Fibroblast of pulmonary artery (primary cell): ENCODE results near the gene MIA.

ENCODE experiments used
- DNase-seq: peaks from one replicate; pipeline ENCODE4 v3.0.0-alpha.2; 2010; ENCODE audit warnings: low read depth
- H3K4me3 ChIP-seq: replicated peaks from 2 replicates; pipeline ENCODE4 v1.5.1; 2011; ENCODE audit warnings: low read depth, mild to moderate bottlenecking, control low read depth, low read length, moderate library complexity
- CTCF ChIP-seq: IDR thresholded peaks from 2 replicates; pipeline ENCODE4 v1.5.1; 2011; ENCODE audit warnings: mild to moderate bottlenecking, control low read depth, low read length, inconsistent platforms; ENCODE audit errors: missing control alignments

Gene MIA

DNA sequence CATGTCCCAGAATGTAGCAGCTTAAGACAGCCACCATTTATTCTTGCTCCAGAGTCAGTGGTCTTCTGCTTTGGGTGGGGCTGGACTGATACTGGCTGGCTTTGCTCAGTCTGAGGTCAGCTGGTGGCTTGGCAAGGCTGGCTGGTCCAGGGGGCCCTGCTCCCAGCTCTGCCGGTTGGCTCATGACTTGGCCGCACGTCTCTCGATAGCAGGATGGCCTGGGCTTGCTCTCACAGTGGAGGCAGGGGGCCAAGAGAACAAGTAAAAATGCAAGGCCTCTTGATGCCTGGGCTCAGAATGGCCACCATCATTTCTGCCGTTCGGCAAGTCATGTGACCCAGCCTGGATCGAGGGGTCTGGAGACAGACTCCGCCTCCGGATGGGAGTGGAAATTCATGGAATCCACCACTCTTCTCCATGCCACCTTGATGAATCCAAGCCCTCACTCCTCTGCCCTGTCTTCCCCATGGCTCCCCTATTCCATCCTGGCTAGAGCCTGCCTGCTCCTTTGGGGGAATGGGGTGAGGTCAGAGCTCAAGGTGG, 38.1 kb upstream of the MIA start:
- no peak overlapping the region for H3K4me3 ChIP-seq
- DNase-seq = no peak
- TF ChIP-seq CTCF = no peak

GRCh38 chr19:40739030-40739839, 36.1 kb upstream of the MIA start:
- H3K4me3 ChIP-seq = no peak overlapping the region
- DNase-seq = no peak
- no peak for TF ChIP-seq CTCF

DNA sequence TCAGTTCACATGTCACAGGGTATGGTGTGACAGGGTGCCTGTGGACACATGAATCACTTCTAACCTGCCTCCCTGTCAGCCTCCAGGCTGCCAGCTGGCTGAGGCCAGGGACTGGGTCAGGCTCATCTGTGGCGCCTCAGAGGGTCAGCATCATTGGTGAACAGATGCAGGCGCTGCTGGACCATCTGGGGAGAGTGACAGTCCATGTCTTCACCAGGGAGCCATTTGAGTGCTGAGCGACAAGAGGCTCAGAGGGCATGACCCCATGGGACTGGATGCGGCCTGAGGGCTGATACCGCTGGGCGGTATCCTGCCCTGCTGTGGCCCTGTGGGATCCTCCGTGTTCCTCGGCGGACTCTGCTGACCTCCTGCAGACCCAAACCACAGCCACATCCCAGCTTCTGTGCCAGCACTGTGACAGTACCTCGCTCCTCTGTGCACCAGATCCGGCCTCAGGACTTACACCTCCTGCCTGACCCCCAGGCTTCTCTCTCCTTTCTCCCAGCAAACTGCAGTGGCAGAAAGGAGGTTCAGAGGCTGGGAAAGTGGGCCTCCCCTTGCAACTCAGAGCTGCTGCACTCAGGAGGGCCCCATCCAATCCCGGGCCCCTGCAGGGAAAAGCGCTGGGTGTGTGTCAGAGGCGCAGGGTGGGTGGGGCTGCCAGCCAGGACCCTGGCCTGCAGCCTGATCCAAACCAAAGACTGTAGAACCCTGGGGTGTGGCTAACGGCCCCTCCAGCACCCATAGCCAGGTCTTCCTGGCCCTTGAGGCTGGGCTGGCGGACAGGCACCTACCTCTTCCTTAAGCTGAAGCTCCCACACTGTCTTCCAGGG, 35.2 kb upstream of the MIA start:
- no peak for DNase-seq
- no peak for TF ChIP-seq CTCF

GRCh38 chr19:40740747-40741146, 34.6 kb upstream of the MIA start:
- no peak for DNase-seq
- H3K4me3 ChIP-seq = no peak overlapping the region
- no peak for TF ChIP-seq CTCF

More for the DNA sequence above, 35.2 kb upstream of the MIA start:
- no peak overlapping the region for H3K4me3 ChIP-seq

- no peak for TF ChIP-seq CTCF
- DNase-seq = no peak
Measured at GRCh38 chr19:40741527-40742390, 33.6 kb upstream of the MIA start.

GRCh38 chr19:40742477-40742876, 32.8 kb upstream of the MIA start:
- TF ChIP-seq CTCF = no peak
- no peak for DNase-seq
- no peak overlapping the region for H3K4me3 ChIP-seq

More at GRCh38 chr19:40741527-40742390, 33.6 kb upstream of the MIA start:
- H3K4me3 ChIP-seq = no peak overlapping the region
